ENCODE measurements around the gene TNS2.

DNA sequence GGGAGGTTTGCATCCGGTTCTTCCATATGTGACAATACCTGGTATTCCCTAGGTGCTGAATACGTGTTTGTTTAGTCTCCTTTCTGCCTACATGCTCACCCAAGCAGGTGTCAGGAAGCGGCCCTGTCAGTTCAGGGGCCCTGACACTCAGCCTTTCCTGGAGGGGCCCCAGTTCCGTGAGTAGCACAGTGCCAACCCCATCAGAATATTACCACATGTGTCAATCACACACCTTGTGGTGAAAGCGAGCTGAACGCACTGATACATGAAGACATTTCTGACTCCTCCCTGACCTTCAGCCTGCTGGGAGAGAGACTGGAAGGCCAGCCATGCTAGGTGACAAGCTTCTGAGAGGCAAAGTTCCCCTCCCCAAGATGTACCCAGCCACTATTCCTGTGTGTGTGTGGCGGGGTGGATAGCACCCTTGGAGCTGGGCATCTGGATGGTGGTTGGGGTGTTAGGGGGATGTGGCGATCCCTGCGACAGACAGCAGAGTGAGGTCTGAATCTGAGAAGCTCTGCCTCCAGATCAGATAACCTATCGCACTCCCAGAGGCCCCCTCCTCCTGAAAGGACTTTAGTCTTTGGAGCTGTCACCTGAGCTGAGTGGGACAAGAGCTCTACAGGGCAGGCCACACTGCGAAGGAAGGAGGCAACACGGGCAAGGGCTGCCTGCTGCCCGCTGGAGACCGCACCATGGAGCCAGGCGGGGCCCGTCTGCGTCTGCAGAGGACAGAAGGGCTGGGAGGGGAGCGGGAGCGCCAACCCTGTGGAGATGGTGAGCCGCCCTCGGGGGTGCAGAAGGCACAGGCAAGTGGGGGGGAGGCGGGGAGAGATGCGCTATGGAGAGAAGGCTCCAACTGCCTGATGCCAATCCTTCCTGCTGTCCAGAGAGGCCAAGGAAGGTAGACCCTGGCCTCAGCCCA, 53.3 kb downstream of the TNS2 start, which contains the start of gene SOAT2:
- no peak for TF ChIP-seq EZH2 (IDR thresholded peaks at IDR 0.05; ENCODE audit: borderline replicate concordance, low read depth, low read length, poor library complexity, severe bottlenecking)
- no peak for TF ChIP-seq CTCF (conservative IDR thresholded peaks at IDR 0.05; ENCODE audit: low read depth, low read length)

Measured in A673 (cell line).